Motor neuron (in vitro differentiated cells): ENCODE results near the gene STAT2. TPM values are rescaled to one million over a fixed set of nuclear protein-coding genes. Genes with fewer than 3 reads are reported as not detected.
"Not testable (repeated sequence)": the region's sequence is repeated elsewhere in the genome, so short reads cannot be mapped to it uniquely, and the experiment has no call there.

Source experiments
- ATAC-seq, 8 experiments: fragments of 200-7000 bp; cut with Tn5 transposase; replicated peaks in 6 of 8; 2 replicates each; pipeline ENCODE4 v1.8.0; 2021; ENCODE audit warnings: mild to moderate bottlenecking in 8 of 8, moderate library complexity in 8 of 8
- H3K27ac ChIP-seq, 2 donors: fragments of 250-450 bp; sonication (Bioruptor Pico); 2 replicates each; pipeline ENCODE4 v1.9.0; 2021; ENCODE audit warnings: antibody characterized with exemption in 2 of 2, mild to moderate bottlenecking in 2 of 2, moderate library complexity in 1 of 2
- H3K4me1 ChIP-seq, 2 donors: fragments of 250-450 bp; sonication (Bioruptor Pico); replicated peaks in 1 of 2; 2 replicates each; pipeline ENCODE4 v1.6.1; 2021; ENCODE audit warnings: antibody characterized with exemption in 2 of 2, mild to moderate bottlenecking in 2 of 2, moderate library complexity in 1 of 2
- H3K4me3 ChIP-seq, 5 donors: fragments of 250-450 bp; sonication (Bioruptor Pico); 2 replicates each; pipeline ENCODE4 v1.9.0; 2021; ENCODE audit warnings: antibody characterized with exemption in 5 of 5, mild to moderate bottlenecking in 5 of 5, moderate library complexity in 4 of 5
- WGBS, 10 experiments: fragments of 450-650 bp; shearing (Covaris generic); methylation state at CpG; one replicate each; pipeline ENCODE4 v1.0.0; 2022; 5-methylcytosine and 5-hydroxymethylcytosine counted together
- in situ Hi-C, 9 experiments: fragments of 400-800 bp; cut with MboI; loops; one replicate each; pipeline ENCODE4 v1.15.0; 2021; ENCODE audit warnings: low sequenced_read_pairs in 9 of 9, low pct_unique_long_range_greater_than_20kb in 2 of 9; ENCODE audit not compliant: unreplicated experiment in 9 of 9
- total RNA-seq, 8 experiments: library from RNA; unstranded; fragments of 300-600 nt; gene quantifications; 2 replicates each; pipeline versions ENCODE4 v1.2.3 to v1.2.4, GENCODE V29; 2022

Gene STAT2
- total RNA-seq, 8 experiments from 2014 or later: 26.5 to 458 (median 72.4) TPM

DNA sequence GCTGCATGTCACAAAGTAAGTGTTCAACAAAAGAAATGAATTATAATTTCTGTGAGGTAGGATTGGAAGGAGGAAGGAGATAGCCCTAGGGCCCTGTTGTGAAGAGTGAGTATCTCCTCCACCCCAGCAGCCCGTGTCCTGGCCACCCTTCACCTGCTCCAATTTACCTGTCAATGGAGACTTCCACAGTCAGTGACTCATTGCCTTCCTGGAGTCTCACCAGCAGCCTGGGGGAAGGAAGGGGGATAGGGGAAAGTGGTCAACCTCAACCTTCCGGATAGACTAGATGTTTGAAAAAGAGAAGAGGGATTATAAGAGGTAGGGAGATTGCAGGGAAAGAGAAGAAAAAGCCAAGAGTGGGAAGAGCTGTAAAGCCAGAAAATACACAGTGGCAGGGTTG is 9.2 kb downstream of the STAT2 start:
- WGBS, 10 experiments: 46 to 100% (median 100%) methylated on average over 1 to 2 of the region's 2 CpGs; no CpG with 5 or more reads in 5 of the 10 experiments
- no peak for ATAC-seq
- no peak overlapping the region for H3K4me3 ChIP-seq
- H3K4me1 ChIP-seq: no peaks in the 10 kb centered on the region
- no peak overlapping the region for H3K27ac ChIP-seq
- in situ Hi-C loops: loop anchor here in 2 of 9 experiments (25.0 kb wide), 1 partner anchor 112 kb away; the partner anchor contains the start of genes MIP (in 2 of the 2) and SPRYD4 (in 2 of the 2)

DNA sequence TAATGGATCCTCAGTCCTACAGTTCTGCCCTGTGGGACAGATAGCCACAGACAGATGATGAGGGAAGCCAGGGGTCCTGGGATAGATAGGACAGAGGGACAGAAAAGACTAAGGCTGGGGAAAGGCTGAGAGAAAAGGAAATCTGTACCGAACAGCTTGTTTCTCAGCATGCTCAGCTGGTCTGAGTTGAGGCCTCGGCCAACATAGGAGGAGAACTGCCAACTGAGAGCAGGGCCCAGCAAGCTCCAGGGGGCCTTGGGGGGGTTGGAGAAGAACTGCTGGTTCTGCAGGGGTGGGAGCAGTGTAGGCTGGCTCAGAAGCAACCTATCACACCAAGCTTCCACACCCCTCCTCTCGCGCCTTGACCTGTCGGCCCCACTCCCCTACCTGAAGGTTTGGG is 11.1 kb downstream of the STAT2 start:
- in situ Hi-C loops: no loop called here
- no peak overlapping the region for H3K4me3 ChIP-seq
- no peaks in the 10 kb centered on the region for H3K4me1 ChIP-seq
- no peak for ATAC-seq
- H3K27ac ChIP-seq: no peak overlapping the region
- 14 to 100% (median 100%) methylated on average over 1 to 3 of the region's 5 CpGs; no CpG with 5 or more reads in 5 of the 10 experiments for WGBS, 10 experiments

DNA sequence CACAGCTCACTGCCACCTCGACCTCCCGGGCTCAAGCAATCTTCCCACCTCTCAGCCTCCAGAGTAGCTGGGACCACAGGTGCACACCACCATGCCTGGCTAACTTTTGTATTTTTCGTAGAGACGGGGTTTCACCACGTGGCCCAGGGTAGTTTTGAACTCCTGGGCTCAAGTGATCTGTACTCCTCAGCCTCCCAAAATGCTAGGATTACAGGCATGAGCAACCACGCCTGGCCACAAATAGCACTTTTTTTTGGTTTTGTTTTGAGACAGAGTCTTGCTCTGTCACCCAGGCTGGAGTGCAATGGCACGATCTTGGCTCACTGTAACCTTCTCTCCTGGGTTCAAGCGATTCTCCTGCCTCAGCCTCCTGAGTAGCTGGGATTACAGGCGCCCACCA is 12.7 kb downstream of the STAT2 start:
- WGBS, 10 experiments: 80 to 96% (median 90%) methylated on average over 1 to 4 of the region's 9 CpGs; no CpG with 5 or more reads in 5 of the 10 experiments
- H3K4me3 ChIP-seq, in situ Hi-C loops, ATAC-seq, H3K27ac ChIP-seq, H3K4me1 ChIP-seq: not testable (repeated sequence)

DNA sequence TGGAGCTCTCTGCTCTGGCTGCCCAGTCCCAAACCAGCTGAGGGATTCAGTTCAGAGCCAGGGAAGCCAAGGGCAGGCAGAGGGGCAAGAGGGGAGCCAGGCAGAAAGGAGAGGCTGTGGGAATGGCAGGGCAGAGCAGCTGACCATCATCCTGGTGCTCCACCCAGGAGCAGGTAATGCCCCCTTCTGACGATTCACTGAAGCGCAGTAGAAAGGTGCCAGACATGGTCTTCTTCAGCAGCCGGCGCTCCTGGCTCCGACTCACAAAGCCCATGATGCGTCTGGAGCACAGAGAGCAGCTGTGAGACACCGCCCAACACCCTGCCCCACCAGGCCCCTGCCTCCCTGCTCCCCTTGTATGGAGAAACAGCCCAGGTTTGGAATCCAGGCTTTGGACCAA is 13.2 kb downstream of the STAT2 start:
- no peak overlapping the region for H3K4me3 ChIP-seq
- no peak overlapping the region for H3K27ac ChIP-seq
- no peaks in the 10 kb centered on the region for H3K4me1 ChIP-seq
- peak in 5 of 8 experiments; percentile 4 to 62 (median 22) for ATAC-seq
- in situ Hi-C loops: no loop called here
- WGBS, 10 experiments: 60 to 100% methylated on average over 1 of the region's 7 CpGs; no CpG with 5 or more reads in 8 of the 10 experiments

DNA sequence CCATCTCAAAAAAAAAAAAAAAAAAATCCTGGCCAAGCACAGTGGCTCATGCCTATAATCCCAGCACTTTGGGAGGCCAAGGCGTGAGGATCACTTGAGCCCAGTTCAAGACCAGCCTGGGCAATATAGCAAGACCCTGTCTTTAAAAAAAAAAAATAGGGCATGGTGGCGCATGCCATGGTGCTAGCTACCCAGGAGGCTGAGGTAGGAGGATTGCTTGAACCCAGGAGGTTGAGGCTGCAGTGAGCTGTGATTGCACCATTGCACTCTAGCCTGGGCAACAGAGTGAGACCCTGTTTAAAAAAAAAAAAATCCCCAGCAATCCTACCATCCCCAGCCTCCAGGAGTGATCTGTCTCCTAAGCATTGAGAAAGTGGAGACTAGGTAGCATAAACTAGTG is 17.6 kb downstream of the STAT2 start:
- H3K4me3 ChIP-seq, ATAC-seq, H3K4me1 ChIP-seq, H3K27ac ChIP-seq, in situ Hi-C loops: not testable (repeated sequence)
- 75 to 100% (median 100%) methylated on average over 1 to 2 of the region's 2 CpGs; no CpG with 5 or more reads in 4 of the 10 experiments for WGBS, 10 experiments

DNA sequence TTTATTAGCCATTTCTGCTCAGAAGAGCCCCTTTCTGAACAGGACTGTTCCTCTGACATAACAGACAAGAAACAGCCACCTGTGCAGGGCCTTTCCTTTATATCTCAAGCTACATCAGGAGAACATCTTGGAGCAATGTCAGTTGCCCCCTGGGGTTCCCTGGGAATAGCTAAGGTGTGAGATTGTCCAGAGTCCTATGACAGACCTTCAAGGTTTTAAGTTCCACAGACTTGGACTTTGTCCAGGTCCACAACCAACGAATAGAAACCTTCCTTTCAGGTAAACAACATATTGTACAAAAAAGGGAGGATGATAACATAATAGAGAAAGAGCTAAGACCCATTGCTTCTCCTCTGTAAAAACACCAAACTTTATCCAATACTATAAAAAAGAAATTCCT is 18.3 kb downstream of the STAT2 start:
- no peak for ATAC-seq
- WGBS, 10 experiments: 71 to 86% (median 75%) methylated on average over 1 of the region's 1 CpG; no CpG with 5 or more reads in 7 of the 10 experiments
- H3K4me3 ChIP-seq: no peak overlapping the region
- no peak overlapping the region for H3K27ac ChIP-seq
- in situ Hi-C loops: no loop called here
- H3K4me1 ChIP-seq: no peaks in the 10 kb centered on the region

DNA sequence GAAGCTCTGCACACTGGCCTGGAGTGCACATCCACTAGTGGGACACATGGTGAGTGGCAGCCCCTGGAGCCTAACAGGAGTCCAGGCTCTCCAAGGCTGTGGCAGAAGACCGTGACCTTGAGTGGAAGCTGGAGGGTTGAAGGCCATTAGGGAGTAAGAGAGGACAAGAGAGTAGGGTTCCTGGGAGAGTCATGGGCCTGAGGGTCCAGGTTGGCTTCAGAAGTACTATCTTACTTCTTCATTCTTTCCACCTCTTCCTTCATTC is 20.8 kb downstream of the STAT2 start:
- no peak for ATAC-seq
- H3K4me3 ChIP-seq: no peak overlapping the region
- 67 to 100% (median 83%) methylated on average over 1 of the region's 1 CpG; no CpG with 5 or more reads in 7 of the 10 experiments for WGBS, 10 experiments
- in situ Hi-C loops: no loop called here
- H3K4me1 ChIP-seq: peaks cover 0 to 5% of the 10 kb centered on the region in 2 donors
- no peak overlapping the region for H3K27ac ChIP-seq

DNA sequence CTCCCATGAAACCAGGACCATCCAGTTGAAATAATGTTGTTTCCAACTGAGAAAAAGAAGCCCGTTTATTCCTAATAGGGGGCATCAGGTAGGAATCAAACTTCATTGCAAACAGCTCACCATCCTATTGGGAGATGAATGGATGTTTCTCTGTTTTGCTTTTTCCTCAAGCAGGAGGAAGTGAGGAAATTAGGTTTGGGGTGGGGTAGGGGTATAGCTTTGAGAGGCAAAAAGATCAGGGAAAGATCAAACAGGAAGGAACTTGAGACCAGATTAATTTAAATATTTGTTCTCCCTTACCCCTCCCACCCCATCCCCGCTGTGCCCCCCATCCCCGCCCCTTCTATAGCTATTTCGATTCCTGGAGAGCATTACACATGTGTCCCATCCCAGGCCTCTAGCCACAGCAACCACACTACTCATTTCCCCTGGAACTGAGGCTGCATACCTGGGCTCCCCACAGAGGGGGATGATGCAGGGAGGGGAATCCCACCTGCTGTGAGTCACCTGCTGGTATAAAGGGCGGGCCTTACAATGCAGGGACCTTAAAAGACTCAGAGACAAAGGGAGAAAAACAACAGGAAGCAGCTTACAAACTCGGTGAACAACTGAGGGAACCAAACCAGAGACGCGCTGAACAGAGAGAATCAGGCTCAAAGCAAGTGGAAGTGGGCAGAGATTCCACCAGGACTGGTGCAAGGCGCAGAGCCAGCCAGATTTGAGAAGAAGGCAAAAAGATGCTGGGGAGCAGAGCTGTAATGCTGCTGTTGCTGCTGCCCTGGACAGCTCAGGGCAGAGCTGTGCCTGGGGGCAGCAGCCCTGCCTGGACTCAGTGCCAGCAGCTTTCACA is 21.4 kb downstream of the STAT2 start, which contains the start of gene IL23A:
Gene IL23A, plus strand, starts transcription at position 577 of the 850 bp plus-strand sequence. Its CDS starts 161 bp downstream, at position 738.
- in situ Hi-C loops: no loop called here

DNA sequence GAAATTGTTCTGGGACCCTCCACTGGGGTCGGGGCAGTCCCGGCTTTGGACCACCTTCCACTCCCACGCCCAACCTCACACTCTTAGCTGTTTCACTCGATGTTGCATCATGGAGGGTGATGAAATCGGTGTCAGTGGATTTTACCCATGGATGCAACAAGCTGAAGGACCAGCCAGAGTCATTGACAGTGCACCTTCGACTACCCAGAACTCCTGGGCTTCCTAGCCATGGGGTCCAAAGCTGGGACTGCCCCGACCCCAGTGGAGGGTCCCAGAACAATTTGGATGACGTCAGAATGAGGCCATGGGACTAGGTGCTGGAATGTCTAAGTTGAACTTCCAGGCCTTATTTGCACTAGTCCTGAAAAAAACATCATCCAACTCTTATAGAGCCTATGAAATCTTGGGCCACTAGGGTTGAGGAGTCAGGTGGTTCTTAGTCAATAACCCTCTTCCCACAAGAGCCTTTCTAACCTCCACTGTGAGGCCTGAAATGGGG is 22.1 kb downstream of the STAT2 start:
- no peak overlapping the region for H3K27ac ChIP-seq
- WGBS, 10 experiments: 0 to 100% (median 79%) methylated on average over 1 to 6 of the region's 8 CpGs; no CpG with 5 or more reads in 2 of the 10 experiments
- peaks cover 5 to 8% of the 10 kb centered on the region in 2 donors for H3K4me1 ChIP-seq
- ATAC-seq: no peak
- in situ Hi-C loops: no loop called here
- H3K4me3 ChIP-seq: no peak overlapping the region

More for the DNA sequence above, 21.4 kb downstream of the STAT2 start, which contains the start of gene IL23A:
- ATAC-seq: peak in 3 of 8 experiments; percentile 9 to 32 (median 22)
- WGBS, 10 experiments: 3 to 60% (median 20%) methylated on average over 1 to 4 of the region's 9 CpGs; no CpG with 5 or more reads in 1 of the 10 experiments
- Histone ChIP-seq H3K27ac (no peak within 1 kb of the TSS), H3K4me3 (no peak within 1 kb of the TSS), H3K4me1 (peaks cover 0 to 5% of the 10 kb centered on the region in 2 donors)

DNA sequence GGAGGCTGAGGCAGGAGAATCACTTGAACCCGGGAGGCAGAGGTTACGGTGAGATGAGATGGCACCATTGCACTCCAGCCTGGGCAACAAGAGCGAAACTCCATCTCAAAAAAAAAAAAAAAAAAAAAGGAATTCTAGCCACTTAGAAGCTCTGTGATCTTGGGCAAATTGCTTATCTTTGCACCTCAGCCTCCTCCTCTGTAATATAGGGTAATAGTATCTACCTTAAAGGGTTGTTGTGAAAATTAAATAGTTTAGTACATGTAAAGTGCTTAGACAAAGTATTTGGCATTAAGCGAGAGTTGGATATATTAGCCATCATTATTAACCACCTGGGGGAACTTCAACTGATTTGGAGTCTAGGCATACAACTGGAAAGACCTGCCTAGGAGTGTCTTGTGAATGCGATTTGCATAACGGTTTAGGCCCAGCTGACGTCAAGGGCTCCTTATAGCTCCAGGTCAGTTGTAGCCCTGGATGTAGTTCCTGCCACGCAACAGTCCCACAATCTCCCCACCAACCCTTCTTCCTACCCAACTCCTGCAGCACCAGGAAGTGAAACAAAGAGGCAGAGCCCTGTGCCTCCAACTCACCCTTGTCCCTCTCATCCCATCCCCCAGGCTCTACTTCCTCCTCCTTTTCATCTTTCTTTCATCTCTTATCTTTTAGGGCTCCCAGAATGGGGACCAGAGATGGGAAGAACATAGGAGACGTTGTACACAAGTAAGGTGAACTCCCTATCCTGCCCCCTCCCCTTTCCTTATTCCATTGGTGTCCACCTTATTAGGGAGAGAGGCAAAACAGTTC is 23.3 kb downstream of the STAT2 start:
- in situ Hi-C loops: no loop called here

DNA sequence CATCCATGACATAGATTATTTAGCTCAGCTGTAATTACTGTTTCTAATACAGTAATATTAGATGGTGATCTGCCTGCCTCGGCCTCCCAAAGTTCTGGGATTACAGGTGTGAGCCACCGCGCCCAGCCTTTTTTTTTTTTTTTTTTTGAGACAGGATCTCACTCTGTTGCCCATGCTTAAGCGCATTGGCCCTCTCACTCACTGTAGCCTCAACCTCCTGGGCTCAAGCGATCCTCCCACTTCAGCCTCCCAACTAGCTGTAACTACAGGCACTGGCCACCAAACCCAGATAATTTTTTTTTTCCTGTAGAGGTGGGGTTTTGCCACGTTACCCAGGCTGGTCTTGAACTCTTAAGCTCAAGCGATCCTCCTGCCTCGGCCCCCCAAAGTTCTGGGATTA is 24.4 kb downstream of the STAT2 start:
- H3K4me3 ChIP-seq, in situ Hi-C loops, ATAC-seq, H3K27ac ChIP-seq: not testable (repeated sequence)
- H3K4me1 ChIP-seq: peaks cover 8 to 12% of the 10 kb centered on the region in 2 donors
- WGBS, 10 experiments: 83 to 100% (median 100%) methylated on average over 1 to 6 of the region's 8 CpGs; no CpG with 5 or more reads in 1 of the 10 experiments

More for the DNA sequence above, 23.3 kb downstream of the STAT2 start:
- H3K4me3 ChIP-seq: no peak overlapping the region
- H3K4me1 ChIP-seq: peaks cover 8 to 12% of the 10 kb centered on the region in 2 donors
- WGBS, 10 experiments: 17 to 98% (median 83%) methylated on average over 1 to 6 of the region's 9 CpGs; no CpG with 5 or more reads in 1 of the 10 experiments
- H3K27ac ChIP-seq: no peak overlapping the region
- ATAC-seq: no peak

DNA sequence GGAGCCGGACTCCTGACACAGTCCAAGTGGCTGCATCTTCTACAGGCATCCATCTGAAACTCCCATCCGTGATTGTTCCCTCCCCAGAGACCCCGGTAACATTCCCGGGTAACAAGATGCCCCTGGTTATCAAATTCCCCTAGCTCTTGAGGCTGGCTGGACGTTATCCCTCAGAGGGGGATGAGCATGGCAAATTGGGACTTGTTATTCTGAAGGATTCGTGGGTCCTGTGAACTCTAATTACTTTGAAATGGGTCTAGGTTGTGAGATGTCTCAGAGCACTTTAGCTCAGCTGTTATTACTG is 25.5 kb downstream of the STAT2 start:
- no peak for ATAC-seq
- H3K4me1 ChIP-seq: peaks cover 8 to 12% of the 10 kb centered on the region in 2 donors
- WGBS, 10 experiments: 0 to 83% (median 0%) methylated on average over 1 to 5 of the region's 6 CpGs; no CpG with 5 or more reads in 3 of the 10 experiments
- peak overlapping the region; percentile 19 to 86 for H3K27ac ChIP-seq
- in situ Hi-C loops: no loop called here
- H3K4me3 ChIP-seq: peak overlapping the region; percentile 42 to 66 (median 56)
